ENCODE measurements around the gene TTYH1. TPM values are rescaled to one million over a fixed set of nuclear protein-coding genes. Genes with fewer than 3 reads are reported as not detected.

TTYH1 gene
- total and polyA plus RNA-seq, 2 of the 4 experiments (the other 2 are of a cell fraction) = not detected

DNA sequence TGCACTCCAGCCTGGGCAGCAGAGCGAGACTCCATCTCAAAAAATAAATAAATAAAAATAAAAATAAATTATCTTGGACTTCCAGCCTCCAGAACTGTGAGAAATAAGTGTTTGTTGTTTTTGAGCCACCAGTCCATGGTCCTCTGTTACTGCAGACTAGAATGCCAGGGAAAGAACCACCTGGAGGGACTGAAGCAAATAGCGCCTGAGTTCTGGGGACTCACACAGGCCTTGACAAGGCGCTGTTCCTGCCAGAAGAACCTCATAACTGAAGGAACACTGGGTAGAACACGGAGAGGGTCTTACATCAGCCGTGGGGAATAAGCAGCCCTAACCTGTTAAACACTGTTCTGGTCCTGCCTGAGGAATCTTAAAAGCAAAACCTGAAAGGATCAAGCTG lies 25.4 kb downstream of the TTYH1 start:
- intact Hi-C loops (cut with micrococcal nuclease) = no loop called here
- Histone ChIP-seq H2BK5ac (ENCODE audit: low read depth, low read length, poor library complexity, severe bottlenecking) (no peak overlapping the region), H3K27me3 (ENCODE audit: control insufficient read depth, insufficient read depth, low read length) (no peaks in the 10 kb centered on the region), H3K56ac (ENCODE audit: extremely low read depth, insufficient read depth, low read length) (no peak overlapping the region), H3K27ac (ENCODE audit: insufficient read depth, low read length) (no peak overlapping the region), H3K9ac (ENCODE audit: low read depth, low read length) (no peak overlapping the region), H3K9me3 (ENCODE audit: control insufficient read depth, insufficient read depth, low read length) (no peaks in the 10 kb centered on the region), H2AK9ac (replicated peaks; ENCODE audit: low read depth, low read length, poor library complexity) (no peak overlapping the region), H2AFZ (replicated peaks; ENCODE audit: low read length, poor library complexity) (no peak overlapping the region), H3K36me3 (ENCODE audit: control insufficient read depth, insufficient read depth, low read length) (peaks cover 11% of the 10 kb centered on the region), H2BK20ac (ENCODE audit: low read depth, low read length) (no peak overlapping the region), H4K8ac (ENCODE audit: low read depth in 2 of 2, low read length in 2 of 2) (no peak overlapping the region), H2BK15ac (ENCODE audit: low read depth, low read length) (no peak overlapping the region), H3K79me1 (ENCODE audit: low read depth in 1 of 2, low read length in 2 of 2) (peaks cover 17 to 22% of the 10 kb centered on the region in 2 experiments), H4K5ac (ENCODE audit: low read depth, low read length) (no peak overlapping the region), H2AK5ac (ENCODE audit: low read depth, low read length) (no peak overlapping the region), H3K18ac (ENCODE audit: low read depth, low read length) (no peak overlapping the region), H4K20me1 (ENCODE audit: insufficient read depth, low read length) (peaks cover 14% of the 10 kb centered on the region), H3K4me2 (ENCODE audit: low read depth, low read length) (no peak overlapping the region), H3K4me3 (ENCODE audit: insufficient read depth, low read depth, low read length) (no peak overlapping the region), H3K4ac (ENCODE audit: low read depth, low read length) (no peak overlapping the region), H3K23ac (ENCODE audit: low read depth, low read length) (no peak overlapping the region), H3K14ac (replicated peaks; ENCODE audit: low read depth, low read length) (no peak overlapping the region), H4K91ac (ENCODE audit: insufficient read depth, low read depth, low read length) (no peak overlapping the region), H3K9me1 (ENCODE audit: insufficient read depth, low read length) (peaks cover 3% of the 10 kb centered on the region; the same call in 1 of the 2 replicates), H2BK120ac (ENCODE audit: low read depth, low read length) (no peak overlapping the region), H3K4me1 (ENCODE audit: control insufficient read depth, insufficient read depth, low read length) (no peaks in the 10 kb centered on the region)
- WGBS, 2 experiments (ENCODE audit: extremely low coverage in 2 of 2, insufficient read length in 1 of 2) = 100% methylated on average over 2 of the region's 5 CpGs; no CpG with 5 or more reads in 1 of the 2 experiments
- dilution Hi-C loops (cut with HindIII; ENCODE audit: low sequenced_read_pairs, unreplicated experiment) = no loop called here
- DNase-seq (no peak), ATAC-seq (ENCODE audit: low read depth) (no peak)
- CTCF ChIA-PET = no interaction called here
- BruUV-seq (replicated peaks) = no TSS peak
- in situ Hi-C loops (cut with MboI; ENCODE audit: low sequenced_read_pairs) = no loop called here
- POLR2A ChIA-PET (ENCODE audit: unreplicated experiment) = no interaction called here
- no peak for TF ChIP-seq MAZ (IDR thresholded peaks at IDR 0.05; ENCODE audit: borderline replicate concordance, low read depth, low read length)
- no peak for TF ChIP-seq NFE2L2 (IDR thresholded peaks at IDR 0.05; ENCODE audit: low read depth, low read length)
- TF ChIP-seq, protein P1, sequence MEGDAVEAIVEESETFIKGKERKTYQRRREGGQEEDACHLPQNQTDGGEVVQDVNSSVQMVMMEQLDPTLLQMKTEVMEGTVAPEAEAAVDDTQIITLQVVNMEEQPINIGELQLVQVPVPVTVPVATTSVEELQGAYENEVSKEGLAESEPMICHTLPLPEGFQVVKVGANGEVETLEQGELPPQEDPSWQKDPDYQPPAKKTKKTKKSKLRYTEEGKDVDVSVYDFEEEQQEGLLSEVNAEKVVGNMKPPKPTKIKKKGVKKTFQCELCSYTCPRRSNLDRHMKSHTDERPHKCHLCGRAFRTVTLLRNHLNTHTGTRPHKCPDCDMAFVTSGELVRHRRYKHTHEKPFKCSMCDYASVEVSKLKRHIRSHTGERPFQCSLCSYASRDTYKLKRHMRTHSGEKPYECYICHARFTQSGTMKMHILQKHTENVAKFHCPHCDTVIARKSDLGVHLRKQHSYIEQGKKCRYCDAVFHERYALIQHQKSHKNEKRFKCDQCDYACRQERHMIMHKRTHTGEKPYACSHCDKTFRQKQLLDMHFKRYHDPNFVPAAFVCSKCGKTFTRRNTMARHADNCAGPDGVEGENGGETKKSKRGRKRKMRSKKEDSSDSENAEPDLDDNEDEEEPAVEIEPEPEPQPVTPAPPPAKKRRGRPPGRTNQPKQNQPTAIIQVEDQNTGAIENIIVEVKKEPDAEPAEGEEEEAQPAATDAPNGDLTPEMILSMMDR (conservative IDR thresholded peaks at IDR 0.05; ENCODE audit: low read depth, low read length) = no peak
- TF ChIP-seq CHD1 (IDR thresholded peaks at IDR 0.05; ENCODE audit: low read depth, low read length) = no peak
- TF ChIP-seq RFX5 (IDR thresholded peaks at IDR 0.05; ENCODE audit: low read depth, low read length) = no peak
- TF ChIP-seq MAFK (IDR thresholded peaks at IDR 0.05; ENCODE audit: low read depth, low read length) = no peak
- no peak for TF ChIP-seq CEBPB (IDR thresholded peaks at IDR 0.05; ENCODE audit: low read depth, low read length)
- no peak for TF ChIP-seq RCOR1 (IDR thresholded peaks at IDR 0.05; ENCODE audit: insufficient replicate concordance, low read length)
- no peak for TF ChIP-seq MXI1 (IDR thresholded peaks at IDR 0.05; ENCODE audit: borderline replicate concordance, low read depth, low read length)
- no peak for TF ChIP-seq SMC3 (IDR thresholded peaks at IDR 0.05; ENCODE audit: low read depth, low read length)
- no peak for TF ChIP-seq POLR2A (IDR thresholded peaks at IDR 0.05; ENCODE audit: low read depth, low read length)

All from IMR-90 (cell line).